ENCODE data around the gene CRISPLD2.
A peak's percentile ranks its signal among the peaks of the same experiment; 100 is the strongest.
"Not testable (repeated sequence)": the region's sequence is repeated elsewhere in the genome, so short reads cannot be mapped to it uniquely, and the experiment has no call there.

Gene CRISPLD2

GRCh38 chr16:84823926-84824325, 4.1 kb downstream of the CRISPLD2 start:
- DNase-seq: no peak

GRCh38 chr16:84825896-84826557, 6.2 kb downstream of the CRISPLD2 start:
- DNase-seq: no peak

- DNase-seq: no peak
Observed at GRCh38 chr16:84826558-84826941, 6.8 kb downstream of the CRISPLD2 start.

- DNase-seq: no peak
Observed at GRCh38 chr16:84827131-84827574, 7.4 kb downstream of the CRISPLD2 start.

- no peak for DNase-seq
Observed at GRCh38 chr16:84827897-84828296, 8.1 kb downstream of the CRISPLD2 start.

GRCh38 chr16:84828322-84828721, 8.5 kb downstream of the CRISPLD2 start:
- no peak for DNase-seq

- no peak for DNase-seq
Observed at GRCh38 chr16:84829168-84829965, 9.6 kb downstream of the CRISPLD2 start.

GRCh38 chr16:84830765-84831384, 11.1 kb downstream of the CRISPLD2 start:
- no peak for DNase-seq

- DNase-seq: not testable (repeated sequence)
Observed at GRCh38 chr16:84831728-84832127, 11.9 kb downstream of the CRISPLD2 start.

GRCh38 chr16:84832488-84833143, 12.8 kb downstream of the CRISPLD2 start:
- DNase-seq: no peak

GRCh38 chr16:84833144-84833500, 13.3 kb downstream of the CRISPLD2 start:
- DNase-seq: no peak

GRCh38 chr16:84833542-84834402, 14.0 kb downstream of the CRISPLD2 start:
- DNase-seq: no peak

- DNase-seq: no peak
Observed at GRCh38 chr16:84834403-84834772, 14.6 kb downstream of the CRISPLD2 start.

- no peak for DNase-seq
Observed at GRCh38 chr16:84836234-84836647, 16.5 kb downstream of the CRISPLD2 start.

GRCh38 chr16:84836967-84837366, 17.2 kb downstream of the CRISPLD2 start:
- no peak for DNase-seq

- DNase-seq: no peak
Observed at GRCh38 chr16:84838383-84838948, 18.7 kb downstream of the CRISPLD2 start.

GRCh38 chr16:84839054-84839453, 19.3 kb downstream of the CRISPLD2 start:
- no peak for DNase-seq

- no peak for DNase-seq
Observed at GRCh38 chr16:84839956-84840355, 20.2 kb downstream of the CRISPLD2 start.

GRCh38 chr16:84840687-84841627, 21.2 kb downstream of the CRISPLD2 start:
- no peak for DNase-seq

GRCh38 chr16:84841787-84842300, 22.1 kb downstream of the CRISPLD2 start:
- peak; percentile 90 for DNase-seq

Measured in NCI-H146 (cell line).